Measurements from ENCODE around the gene DEFB124.

The DEFB124 gene

DNA sequence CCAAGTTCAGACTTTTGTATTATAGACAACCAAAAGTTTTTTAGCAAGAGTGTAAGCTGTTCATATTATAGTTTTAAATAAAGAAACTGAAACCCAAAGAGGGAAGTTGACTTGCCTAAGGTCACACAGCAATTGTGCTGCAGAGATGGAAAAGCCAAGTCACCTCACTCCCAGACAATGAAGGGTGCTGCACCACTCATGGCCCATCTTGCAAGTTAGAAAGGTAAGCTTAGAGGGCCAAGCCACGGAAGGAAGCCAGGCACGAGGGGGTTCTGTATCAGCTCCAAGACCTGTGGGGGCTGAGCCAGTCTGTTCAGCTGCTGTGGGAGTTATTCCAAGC, 860 bp downstream of the DEFB124 start:
- TF ChIP-seq GLIS3 (CRISPR knock-in tag; IDR thresholded peaks at IDR 0.05), result no peak
- no peak for TF ChIP-seq ZNF8 (CRISPR knock-in tag; IDR thresholded peaks at IDR 0.05)
- TF ChIP-seq ZFP30 (CRISPR knock-in tag; IDR thresholded peaks at IDR 0.05), result no peak
- TF ChIP-seq, protein P1, sequence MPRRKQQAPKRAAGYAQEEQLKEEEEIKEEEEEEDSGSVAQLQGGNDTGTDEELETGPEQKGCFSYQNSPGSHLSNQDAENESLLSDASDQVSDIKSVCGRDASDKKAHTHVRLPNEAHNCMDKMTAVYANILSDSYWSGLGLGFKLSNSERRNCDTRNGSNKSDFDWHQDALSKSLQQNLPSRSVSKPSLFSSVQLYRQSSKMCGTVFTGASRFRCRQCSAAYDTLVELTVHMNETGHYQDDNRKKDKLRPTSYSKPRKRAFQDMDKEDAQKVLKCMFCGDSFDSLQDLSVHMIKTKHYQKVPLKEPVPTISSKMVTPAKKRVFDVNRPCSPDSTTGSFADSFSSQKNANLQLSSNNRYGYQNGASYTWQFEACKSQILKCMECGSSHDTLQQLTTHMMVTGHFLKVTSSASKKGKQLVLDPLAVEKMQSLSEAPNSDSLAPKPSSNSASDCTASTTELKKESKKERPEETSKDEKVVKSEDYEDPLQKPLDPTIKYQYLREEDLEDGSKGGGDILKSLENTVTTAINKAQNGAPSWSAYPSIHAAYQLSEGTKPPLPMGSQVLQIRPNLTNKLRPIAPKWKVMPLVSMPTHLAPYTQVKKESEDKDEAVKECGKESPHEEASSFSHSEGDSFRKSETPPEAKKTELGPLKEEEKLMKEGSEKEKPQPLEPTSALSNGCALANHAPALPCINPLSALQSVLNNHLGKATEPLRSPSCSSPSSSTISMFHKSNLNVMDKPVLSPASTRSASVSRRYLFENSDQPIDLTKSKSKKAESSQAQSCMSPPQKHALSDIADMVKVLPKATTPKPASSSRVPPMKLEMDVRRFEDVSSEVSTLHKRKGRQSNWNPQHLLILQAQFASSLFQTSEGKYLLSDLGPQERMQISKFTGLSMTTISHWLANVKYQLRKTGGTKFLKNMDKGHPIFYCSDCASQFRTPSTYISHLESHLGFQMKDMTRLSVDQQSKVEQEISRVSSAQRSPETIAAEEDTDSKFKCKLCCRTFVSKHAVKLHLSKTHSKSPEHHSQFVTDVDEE (CRISPR knock-in tag; IDR thresholded peaks at IDR 0.05), result no peak
- TF ChIP-seq, protein P2, sequence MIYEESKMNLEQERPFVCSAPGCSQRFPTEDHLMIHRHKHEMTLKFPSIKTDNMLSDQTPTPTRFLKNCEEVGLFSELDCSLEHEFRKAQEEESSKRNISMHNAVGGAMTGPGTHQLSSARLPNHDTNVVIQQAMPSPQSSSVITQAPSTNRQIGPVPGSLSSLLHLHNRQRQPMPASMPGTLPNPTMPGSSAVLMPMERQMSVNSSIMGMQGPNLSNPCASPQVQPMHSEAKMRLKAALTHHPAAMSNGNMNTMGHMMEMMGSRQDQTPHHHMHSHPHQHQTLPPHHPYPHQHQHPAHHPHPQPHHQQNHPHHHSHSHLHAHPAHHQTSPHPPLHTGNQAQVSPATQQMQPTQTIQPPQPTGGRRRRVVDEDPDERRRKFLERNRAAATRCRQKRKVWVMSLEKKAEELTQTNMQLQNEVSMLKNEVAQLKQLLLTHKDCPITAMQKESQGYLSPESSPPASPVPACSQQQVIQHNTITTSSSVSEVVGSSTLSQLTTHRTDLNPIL (CRISPR knock-in tag; IDR thresholded peaks at IDR 0.05; ENCODE audit: low read depth), result no peak
- no peak for TF ChIP-seq BACH2 (CRISPR knock-in tag; IDR thresholded peaks at IDR 0.05; ENCODE audit: borderline replicate concordance)
- TF ChIP-seq OSR1 (CRISPR knock-in tag; IDR thresholded peaks at IDR 0.05), result no peak
- no peak for TF ChIP-seq CSDC2 (CRISPR knock-in tag; IDR thresholded peaks at IDR 0.05)
- ATAC-seq, result no peak

DNA sequence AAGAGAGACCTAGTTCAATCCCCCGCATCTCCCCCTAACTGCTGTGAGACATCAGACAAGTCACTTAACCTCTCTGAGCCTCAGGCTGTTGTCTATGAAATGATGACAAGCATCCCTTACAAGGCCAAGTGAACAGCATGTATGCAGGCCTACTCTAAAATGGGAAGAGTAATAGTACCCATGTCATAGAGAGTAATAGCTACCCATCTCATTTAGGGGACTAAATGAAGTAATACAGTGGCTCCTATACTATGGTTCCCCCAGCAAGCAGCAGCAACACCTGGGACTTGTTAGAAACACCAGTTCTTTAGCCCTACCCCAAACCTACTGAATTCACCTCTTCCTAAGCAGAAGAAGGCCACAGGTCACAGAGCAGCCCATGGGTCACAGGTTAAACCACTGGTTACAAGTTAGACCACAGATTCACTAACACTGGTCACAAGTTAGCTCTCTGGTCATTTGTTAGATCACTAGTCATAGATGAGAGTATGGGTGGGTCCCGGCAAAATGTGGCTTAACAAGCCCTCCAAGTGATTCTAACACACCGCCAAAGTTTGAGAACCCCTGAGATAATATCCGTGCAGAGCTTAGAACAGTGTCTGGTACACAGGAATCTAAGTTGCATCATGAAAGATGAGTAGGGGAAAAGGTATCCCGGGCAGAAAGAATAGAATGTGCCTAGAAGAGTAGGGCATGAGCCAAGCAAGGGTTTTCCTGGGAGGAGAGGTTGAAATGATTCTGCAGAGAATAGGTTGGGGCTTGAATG, 1.4 kb downstream of the DEFB124 start:
- no peak for ATAC-seq
- TF ChIP-seq ZNF70 (CRISPR knock-in tag; IDR thresholded peaks at IDR 0.05) (no peak), TCF4 (CRISPR knock-in tag; IDR thresholded peaks at IDR 0.05; ENCODE audit: borderline replicate concordance) (no peak), OSR1 (CRISPR knock-in tag; IDR thresholded peaks at IDR 0.05) (no peak), ZFP30 (CRISPR knock-in tag; IDR thresholded peaks at IDR 0.05) (no peak), BACH2 (CRISPR knock-in tag; IDR thresholded peaks at IDR 0.05; ENCODE audit: borderline replicate concordance) (no peak), ARNTL (CRISPR knock-in tag; IDR thresholded peaks at IDR 0.05; ENCODE audit: borderline replicate concordance, low read depth) (no peak), ZNF8 (CRISPR knock-in tag; IDR thresholded peaks at IDR 0.05) (no peak), ISL1 (CRISPR knock-in tag; IDR thresholded peaks at IDR 0.05) (no peak), ZFP3 (CRISPR knock-in tag; IDR thresholded peaks at IDR 0.05) (no peak), TOX (CRISPR knock-in tag; IDR thresholded peaks at IDR 0.05; ENCODE audit: borderline replicate concordance) (no peak), ZNF565 (CRISPR knock-in tag; conservative IDR thresholded peaks at IDR 0.05; ENCODE audit: low read depth) (no peak), GLIS3 (CRISPR knock-in tag; IDR thresholded peaks at IDR 0.05) (no peak), ESRRG (CRISPR knock-in tag; IDR thresholded peaks at IDR 0.05) (no peak), PPARA (CRISPR knock-in tag; IDR thresholded peaks at IDR 0.05; ENCODE audit: borderline replicate concordance) (no peak), RARB (CRISPR knock-in tag; IDR thresholded peaks at IDR 0.05) (no peak)
- TF ChIP-seq, protein P3, sequence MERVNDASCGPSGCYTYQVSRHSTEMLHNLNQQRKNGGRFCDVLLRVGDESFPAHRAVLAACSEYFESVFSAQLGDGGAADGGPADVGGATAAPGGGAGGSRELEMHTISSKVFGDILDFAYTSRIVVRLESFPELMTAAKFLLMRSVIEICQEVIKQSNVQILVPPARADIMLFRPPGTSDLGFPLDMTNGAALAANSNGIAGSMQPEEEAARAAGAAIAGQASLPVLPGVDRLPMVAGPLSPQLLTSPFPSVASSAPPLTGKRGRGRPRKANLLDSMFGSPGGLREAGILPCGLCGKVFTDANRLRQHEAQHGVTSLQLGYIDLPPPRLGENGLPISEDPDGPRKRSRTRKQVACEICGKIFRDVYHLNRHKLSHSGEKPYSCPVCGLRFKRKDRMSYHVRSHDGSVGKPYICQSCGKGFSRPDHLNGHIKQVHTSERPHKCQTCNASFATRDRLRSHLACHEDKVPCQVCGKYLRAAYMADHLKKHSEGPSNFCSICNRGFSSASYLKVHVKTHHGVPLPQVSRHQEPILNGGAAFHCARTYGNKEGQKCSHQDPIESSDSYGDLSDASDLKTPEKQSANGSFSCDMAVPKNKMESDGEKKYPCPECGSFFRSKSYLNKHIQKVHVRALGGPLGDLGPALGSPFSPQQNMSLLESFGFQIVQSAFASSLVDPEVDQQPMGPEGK (CRISPR knock-in tag; IDR thresholded peaks at IDR 0.05; ENCODE audit: borderline replicate concordance), result no peak
- TF ChIP-seq, protein P4, sequence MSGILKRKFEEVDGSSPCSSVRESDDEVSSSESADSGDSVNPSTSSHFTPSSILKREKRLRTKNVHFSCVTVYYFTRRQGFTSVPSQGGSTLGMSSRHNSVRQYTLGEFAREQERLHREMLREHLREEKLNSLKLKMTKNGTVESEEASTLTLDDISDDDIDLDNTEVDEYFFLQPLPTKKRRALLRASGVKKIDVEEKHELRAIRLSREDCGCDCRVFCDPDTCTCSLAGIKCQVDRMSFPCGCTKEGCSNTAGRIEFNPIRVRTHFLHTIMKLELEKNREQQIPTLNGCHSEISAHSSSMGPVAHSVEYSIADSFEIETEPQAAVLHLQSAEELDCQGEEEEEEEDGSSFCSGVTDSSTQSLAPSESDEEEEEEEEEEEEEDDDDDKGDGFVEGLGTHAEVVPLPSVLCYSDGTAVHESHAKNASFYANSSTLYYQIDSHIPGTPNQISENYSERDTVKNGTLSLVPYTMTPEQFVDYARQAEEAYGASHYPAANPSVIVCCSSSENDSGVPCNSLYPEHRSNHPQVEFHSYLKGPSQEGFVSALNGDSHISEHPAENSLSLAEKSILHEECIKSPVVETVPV (CRISPR knock-in tag; IDR thresholded peaks at IDR 0.05), result no peak
- TF ChIP-seq, protein P2 (CRISPR knock-in tag; IDR thresholded peaks at IDR 0.05; ENCODE audit: low read depth), result no peak
- TF ChIP-seq, protein P5, sequence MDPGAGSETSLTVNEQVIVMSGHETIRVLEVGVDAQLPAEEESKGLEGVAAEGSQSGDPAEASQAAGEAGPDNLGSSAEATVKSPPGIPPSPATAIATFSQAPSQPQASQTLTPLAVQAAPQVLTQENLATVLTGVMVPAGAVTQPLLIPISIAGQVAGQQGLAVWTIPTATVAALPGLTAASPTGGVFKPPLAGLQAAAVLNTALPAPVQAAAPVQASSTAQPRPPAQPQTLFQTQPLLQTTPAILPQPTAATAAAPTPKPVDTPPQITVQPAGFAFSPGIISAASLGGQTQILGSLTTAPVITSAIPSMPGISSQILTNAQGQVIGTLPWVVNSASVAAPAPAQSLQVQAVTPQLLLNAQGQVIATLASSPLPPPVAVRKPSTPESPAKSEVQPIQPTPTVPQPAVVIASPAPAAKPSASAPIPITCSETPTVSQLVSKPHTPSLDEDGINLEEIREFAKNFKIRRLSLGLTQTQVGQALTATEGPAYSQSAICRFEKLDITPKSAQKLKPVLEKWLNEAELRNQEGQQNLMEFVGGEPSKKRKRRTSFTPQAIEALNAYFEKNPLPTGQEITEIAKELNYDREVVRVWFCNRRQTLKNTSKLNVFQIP (CRISPR knock-in tag; IDR thresholded peaks at IDR 0.05; ENCODE audit: borderline replicate concordance, low read depth), result no peak
